Prostate gland (tissue), 2 donors: ENCODE measurements around the gene RSPO3.

ENCODE experiments used
- CTCF ChIP-seq, 4 experiments: fragments of 200-600 bp in 2 of 4; fragments of 450-650 bp in 2 of 4; sonication (generic) in 2 of 4; IDR thresholded peaks; 1 replicate in 3 of 4; 2 replicates in 1 of 4; pipeline ENCODE4 v1.5.1; 2016 to 2019; ENCODE audit warnings: antibody characterized with exemption in 4 of 4, mild to moderate bottlenecking in 2 of 4, moderate library complexity in 2 of 4
- POLR2A ChIP-seq: fragments of 450-650 bp; IDR thresholded peaks from one replicate; pipeline ENCODE4 v1.6.1; 2016; ENCODE audit warnings: antibody characterized with exemption, mild to moderate bottlenecking
- POLR2AphosphoS5 ChIP-seq: sonication (generic); formaldehyde crosslinking; IDR thresholded peaks from one replicate; pipeline ENCODE4 v1.6.1; 2017; ENCODE audit warnings: antibody characterized with exemption

DNA sequence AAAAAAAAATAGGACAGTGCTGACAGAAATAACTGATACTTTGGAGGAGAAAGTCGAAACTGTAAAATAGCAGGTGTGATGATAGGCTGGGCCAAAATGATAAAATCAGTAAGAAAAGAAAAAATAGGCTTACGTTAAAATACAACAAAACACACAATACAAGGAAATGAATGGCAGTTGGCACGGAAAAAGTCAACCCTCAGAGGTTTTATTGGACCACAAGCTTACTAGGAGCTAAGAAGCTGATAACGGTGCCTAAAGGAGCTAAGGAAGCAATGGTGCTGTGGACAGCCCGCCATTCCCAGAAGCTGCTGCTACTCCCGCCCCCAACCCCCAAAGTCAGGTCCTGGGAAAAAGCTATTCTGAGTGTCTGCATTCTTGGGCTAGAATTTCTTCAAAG, 92.3 kb downstream of the RSPO3 start:
- TF ChIP-seq CTCF (IDR thresholded peaks at IDR 0.05) (no peak), POLR2AphosphoS5 (no peak), POLR2A (no peak)
